ENCODE results near the gene PABPN1.

PABPN1 gene

DNA sequence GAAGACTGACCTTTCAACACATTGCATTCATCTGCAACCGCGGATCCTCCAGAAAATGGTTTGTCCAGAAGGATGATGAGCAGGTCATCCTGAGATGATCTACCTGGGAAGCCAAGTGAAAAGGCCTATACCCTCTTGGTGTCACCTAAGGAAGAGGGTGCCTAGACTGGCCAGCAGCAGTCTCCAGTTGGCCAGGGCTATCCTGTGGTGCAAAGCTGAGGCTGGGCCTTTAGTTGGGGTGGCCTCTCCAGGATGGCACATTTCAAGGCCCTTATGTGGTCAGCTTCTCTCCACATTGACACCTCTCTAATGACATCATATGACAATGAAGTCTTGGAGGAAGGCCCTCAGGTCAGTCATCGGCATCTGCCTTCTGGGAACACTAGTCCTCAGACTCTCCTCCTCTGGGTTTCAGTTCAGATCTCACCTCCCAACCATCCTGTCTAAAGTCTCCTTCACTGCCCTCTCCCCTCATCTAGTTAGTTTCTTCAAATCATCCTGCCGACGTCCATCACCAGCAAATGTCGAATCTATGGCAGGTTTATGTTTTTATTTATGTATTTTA, 34.7 kb downstream of the PABPN1 start:
- no peak for TF ChIP-seq GATA2 (IDR thresholded peaks at IDR 0.05; ENCODE audit: low read depth, low read length)
- TF ChIP-seq GATA3 (IDR thresholded peaks at IDR 0.05; ENCODE audit: low read depth, low read length): no peak

DNA sequence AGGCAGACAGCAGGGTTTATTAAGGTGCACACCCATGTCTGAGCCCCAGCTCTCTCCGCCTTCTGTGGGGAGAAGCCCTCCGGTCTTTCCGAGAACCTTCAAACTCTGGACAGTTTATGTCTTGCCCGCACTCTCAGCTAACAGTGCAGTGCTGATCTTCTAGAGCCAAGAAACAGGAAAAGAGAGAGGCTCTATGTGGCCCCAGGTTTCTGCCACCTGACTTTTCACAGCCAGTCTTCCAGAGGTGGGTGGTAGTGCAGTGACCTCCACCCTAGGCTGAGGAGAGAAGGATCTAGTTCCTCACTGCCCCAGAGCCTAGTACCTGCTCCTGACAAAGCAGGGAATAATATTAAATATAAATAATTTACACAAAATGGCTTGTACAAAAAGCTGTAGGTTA, 35.4 kb downstream of the PABPN1 start:
- TF ChIP-seq GATA3 (IDR thresholded peaks at IDR 0.05; ENCODE audit: low read depth, low read length) (no peak), GATA2 (IDR thresholded peaks at IDR 0.05; ENCODE audit: low read depth, low read length) (no peak)

DNA sequence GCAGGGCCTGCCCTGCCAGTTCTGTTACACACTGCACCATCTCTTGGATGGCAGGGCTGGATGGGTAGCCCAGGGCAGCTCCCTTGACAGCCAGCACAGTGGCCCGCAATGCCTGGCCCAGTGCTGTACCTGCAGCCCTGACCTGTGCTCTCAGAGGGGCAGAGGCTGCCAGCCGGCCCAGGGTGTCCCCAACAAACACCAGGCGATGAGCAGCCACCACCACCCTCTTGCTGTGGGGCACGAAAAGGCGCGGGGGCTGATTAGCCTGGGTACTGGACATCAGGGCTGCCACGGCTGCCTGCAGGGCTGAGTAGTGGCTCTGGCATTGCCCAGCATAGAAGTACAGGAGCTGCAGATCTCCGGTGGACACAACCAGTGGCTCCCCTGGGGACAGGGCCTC, 36.0 kb downstream of the PABPN1 start:
- TF ChIP-seq GATA2 (IDR thresholded peaks at IDR 0.05; ENCODE audit: low read depth, low read length) (no peak), GATA3 (IDR thresholded peaks at IDR 0.05; ENCODE audit: low read depth, low read length) (no peak)

DNA sequence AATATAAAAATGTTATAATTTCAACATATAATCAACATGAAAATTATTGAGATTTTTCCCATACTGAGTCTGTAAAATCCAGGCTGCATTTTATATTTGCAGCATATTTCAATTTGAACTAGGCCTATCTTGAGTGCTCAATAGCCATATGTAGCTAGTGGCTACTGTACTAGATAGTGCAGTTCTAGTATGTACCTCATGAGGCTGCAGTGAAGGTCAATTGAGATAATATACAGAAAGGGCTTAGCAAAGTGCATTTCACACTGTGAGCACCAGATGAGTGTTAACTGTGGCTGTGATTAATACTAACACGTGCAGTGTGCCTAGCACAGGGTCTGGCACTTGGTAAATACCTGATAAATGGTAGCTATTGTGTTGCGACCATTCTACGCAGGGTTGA, 36.8 kb downstream of the PABPN1 start:
- no peak for TF ChIP-seq GATA3 (IDR thresholded peaks at IDR 0.05; ENCODE audit: low read depth, low read length)

DNA sequence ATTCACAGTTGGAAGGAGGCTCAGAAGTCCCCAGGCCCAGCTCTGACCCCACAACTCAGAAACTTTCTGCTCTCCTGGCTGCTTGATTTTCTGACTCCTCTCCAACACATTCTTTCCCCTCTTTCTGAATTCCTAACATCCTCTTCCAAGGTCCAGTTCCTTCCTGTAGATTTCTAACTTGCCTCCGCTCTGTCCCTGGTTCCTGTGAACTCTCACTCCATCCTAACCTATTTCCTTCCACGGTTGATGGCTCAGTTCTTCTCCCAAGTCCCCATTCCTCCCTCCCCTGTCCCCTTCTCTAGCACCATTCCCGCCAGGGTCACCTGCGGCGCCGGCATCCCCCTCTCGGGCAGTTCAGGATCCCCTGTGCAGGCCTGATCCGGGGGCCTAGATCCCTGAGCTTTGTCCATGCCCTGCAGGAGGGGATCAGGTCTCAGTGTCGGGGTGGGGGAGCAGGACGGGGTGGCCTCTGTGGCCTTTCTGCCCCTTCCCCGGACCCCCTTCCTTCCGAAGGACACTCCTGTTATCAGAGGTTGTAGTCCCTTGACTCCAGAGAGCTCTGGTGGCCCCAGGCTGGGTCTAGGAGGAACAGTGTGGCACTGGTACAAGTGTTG, 37.4 kb downstream of the PABPN1 start:
- TF ChIP-seq GATA2 (IDR thresholded peaks at IDR 0.05; ENCODE audit: low read depth, low read length) (no peak), GATA3 (IDR thresholded peaks at IDR 0.05; ENCODE audit: low read depth, low read length) (no peak)

DNA sequence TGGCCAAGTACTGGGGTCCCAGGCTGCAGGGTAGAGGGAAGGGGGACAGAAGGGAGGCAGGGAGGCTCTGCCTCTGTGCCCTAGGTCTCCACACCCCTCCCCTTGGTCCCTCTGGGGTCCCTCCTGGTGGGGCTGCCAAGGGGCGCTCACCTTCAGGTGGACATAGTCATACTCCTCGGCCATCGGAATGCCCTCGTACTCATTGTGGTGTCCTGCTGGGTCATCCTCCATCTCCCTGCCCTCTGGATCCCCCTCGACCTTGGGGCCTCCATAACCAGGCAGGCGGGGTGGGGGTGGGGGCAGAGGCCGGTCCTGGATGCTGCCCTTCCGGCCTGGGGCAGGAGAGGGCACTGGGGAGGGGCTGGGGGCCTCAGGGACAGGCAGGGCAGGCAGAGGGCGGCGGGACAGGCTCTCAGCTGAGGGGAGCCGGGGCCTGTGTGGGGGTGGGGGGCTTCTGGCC, 37.9 kb downstream of the PABPN1 start:
- TF ChIP-seq GATA2 (IDR thresholded peaks at IDR 0.05; ENCODE audit: low read depth, low read length): no peak
- no peak for TF ChIP-seq GATA3 (IDR thresholded peaks at IDR 0.05; ENCODE audit: low read depth, low read length)

DNA sequence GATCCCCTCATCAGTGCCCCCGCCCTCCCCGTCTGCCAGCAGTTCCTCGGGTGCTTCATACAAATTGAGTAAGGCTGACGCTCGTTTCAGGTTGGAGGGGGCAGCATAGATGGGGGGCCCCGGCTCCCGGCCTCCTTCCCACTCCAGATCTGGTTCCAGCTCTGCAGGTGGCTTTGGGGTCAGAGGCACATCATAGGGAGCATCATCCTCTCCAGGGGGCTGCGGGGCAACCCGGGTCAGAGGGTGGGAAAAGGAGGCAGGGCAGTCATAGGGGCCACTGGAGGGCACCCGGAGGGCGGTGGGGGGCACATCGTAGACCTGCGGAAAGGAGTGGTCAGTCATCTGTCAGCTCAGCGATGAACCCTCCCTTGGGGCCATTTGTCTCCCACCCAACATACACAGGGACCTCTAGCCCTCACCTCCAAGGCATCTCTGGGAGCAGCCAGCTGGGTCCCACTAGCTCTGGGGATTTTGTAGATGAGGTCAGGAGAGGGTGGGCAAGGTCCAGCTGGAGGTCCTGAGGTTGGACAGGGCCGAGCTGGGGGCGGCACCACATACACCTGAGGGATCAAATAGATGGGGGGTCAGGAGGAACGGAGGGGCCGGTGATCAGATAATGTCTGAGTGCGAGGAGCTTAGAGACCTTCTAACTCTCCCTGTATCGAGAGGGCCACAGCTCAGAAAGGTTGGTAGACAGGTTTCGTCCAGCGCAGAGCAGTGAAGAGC, 38.6 kb downstream of the PABPN1 start:
- TF ChIP-seq GATA3 (IDR thresholded peaks at IDR 0.05; ENCODE audit: low read depth, low read length) (no peak), GATA2 (IDR thresholded peaks at IDR 0.05; ENCODE audit: low read depth, low read length) (no peak)

DNA sequence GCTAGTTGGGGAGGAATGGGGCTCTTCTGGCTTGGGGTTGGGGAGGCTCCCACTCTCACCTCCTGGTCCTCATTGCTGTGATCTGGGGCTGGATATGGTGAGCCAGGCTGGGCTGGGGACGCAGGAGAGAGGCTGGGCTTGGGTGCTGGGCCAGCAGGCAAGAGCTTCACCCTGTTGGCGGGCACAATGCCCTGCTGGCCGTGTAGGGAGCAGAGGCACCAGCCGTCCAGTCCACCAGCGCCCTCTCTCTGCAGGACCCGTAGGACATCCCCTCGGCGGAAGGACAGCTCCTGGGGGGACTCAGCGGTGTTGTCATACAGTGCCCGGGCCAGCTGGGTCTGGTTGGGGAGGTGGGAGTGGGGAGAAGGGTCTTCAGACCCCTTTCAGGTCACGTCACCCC, 39.2 kb downstream of the PABPN1 start:
- no peak for TF ChIP-seq GATA2 (IDR thresholded peaks at IDR 0.05; ENCODE audit: low read depth, low read length)
- no peak for TF ChIP-seq GATA3 (IDR thresholded peaks at IDR 0.05; ENCODE audit: low read depth, low read length)

DNA sequence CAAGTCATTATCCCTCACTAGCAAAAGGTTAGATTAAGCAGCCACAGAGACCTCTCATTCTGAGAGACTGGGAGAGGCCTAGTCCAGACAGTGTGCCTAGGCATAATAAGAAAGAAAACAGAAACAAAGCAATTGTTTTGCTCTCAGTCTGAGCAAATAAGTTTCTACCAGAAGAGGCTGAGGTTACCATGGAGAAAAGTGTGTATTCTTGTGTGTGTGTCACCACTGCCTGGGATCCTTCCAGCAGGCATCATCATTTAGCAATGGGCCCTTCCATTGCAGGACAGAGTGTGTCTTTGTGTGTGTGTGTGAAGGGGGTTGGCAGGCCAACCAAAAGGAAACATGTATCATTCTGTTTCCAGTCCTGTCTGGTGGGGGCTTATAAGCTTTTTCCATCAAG, 40.1 kb downstream of the PABPN1 start:
- TF ChIP-seq GATA2 (IDR thresholded peaks at IDR 0.05; ENCODE audit: low read depth, low read length) (no peak), GATA3 (IDR thresholded peaks at IDR 0.05; ENCODE audit: low read depth, low read length) (no peak)

DNA sequence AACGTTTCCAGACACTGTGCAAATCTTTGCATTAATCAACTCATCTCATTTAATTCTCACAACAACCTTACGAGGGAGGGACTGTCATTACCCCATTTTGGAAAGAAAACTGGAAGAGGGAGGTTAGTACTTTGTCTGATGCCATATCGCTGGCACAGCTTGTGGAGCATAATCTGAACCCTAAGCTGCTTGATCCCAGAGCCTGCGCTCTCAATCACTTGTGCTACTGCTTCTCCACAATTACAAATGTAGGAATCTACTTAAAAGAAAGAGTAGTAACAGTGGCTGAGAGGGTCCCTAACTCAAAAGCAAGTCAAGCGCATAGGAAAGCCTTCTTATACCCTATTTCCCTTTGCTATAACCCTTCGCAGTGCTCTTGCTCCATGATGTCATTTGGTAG, 40.5 kb downstream of the PABPN1 start:
- TF ChIP-seq GATA3 (IDR thresholded peaks at IDR 0.05; ENCODE audit: low read depth, low read length) (no peak), GATA2 (IDR thresholded peaks at IDR 0.05; ENCODE audit: low read depth, low read length) (no peak)

DNA sequence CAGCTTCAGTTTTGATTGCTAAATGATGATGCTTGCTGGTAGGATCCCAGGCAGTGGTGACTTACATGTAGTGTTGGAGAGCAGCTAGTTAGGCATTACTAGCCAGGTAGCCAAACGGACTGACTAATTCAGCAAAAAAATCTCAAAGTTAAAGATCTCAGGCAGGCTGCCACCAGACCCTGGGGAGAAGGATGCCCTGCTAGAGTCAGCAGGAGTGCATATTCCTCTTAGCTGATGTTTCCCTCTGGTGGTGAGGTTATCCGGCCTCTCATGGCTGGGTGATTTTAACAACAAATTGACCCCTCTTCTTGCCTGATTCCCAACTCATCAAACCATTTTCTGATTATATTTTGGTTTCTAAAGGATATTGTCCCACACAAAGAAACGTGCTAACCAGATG, 40.9 kb downstream of the PABPN1 start:
- TF ChIP-seq GATA3 (IDR thresholded peaks at IDR 0.05; ENCODE audit: low read depth, low read length) (no peak), GATA2 (IDR thresholded peaks at IDR 0.05; ENCODE audit: low read depth, low read length) (no peak)

DNA sequence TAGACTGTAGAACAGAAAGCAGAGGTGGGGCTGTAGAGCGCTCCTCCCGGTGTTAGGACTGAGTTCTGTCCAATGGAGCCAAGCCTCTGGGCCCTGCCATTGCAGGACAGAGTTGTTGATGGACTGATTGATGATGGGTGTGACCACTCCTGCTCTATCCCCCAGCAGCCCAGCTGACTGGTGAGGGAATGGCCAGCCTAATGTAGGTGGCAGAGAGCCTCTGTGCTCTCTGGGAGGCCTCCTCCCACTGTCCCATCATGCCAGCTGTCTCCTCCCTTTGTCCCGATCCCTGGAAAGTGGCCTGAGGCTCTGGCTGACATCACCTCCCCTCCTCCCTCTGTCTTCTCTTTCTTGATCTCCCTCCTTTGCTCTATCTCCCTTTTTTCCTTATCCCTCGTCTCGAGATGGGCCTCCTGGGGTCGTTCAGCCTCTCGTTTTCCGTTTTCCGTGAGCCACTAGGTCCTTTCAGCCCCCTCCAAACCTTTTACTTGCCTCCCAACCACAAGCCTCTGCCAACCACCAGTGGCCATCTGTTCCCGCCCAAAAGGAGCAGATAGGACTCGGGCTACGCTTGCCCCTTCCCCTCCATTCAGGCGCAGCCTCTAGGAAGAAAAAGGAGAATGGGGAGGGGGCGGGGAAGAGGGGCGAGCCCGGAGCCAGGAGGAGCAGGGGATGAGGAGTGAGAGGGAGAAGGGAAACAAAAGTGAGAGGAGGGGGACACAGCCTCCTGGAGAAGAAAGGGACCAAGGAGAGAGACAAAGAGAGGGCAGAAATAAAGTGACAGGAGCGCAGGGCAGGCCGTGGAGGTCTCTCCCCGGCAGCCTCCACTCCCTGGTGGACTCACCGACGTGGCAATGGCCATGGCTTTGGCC, 43.1 kb downstream of the PABPN1 start:
- no peak for TF ChIP-seq GATA3 (IDR thresholded peaks at IDR 0.05; ENCODE audit: low read depth, low read length)

DNA sequence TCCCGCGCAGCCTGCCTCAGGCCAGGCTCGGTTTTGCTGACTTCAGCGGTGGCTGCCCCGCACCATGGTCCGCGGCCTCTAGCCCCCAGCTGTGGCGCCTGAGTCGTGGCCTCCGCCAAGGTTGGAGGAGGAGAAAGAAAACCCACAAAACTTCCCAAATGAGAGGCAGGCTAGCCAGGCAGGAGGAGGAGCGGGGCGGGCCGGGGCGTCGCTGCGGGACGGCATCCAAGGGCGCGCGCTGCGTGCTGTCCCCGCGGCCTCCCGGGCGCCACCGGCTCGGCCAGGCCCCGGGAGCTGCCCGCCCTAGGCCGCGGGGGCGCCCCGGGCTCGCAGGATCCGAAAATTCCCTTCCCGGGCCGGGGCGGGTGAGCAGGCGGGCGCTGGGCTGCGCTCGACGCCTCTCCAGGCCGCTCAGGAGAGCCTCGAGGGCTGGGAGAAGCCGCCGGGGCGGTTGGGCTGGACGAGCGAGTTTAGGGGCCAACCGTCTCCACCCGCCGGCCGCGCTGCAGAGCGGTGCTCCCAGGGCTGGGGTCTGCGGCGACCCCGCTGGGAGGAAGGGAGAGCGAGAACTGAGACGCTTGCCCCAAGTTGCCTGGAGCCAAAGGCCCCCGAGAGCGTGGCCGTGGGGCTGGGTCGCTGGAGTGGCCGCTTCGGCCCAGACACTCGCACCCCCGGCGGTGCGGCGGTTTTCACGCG, 43.9 kb downstream of the PABPN1 start, which contains the start of gene EFS:
TSS of gene EFS (minus strand) at position 137 of the 696 bp plus-strand sequence. CDS start 147 bp downstream, outside the sequence.
- TF ChIP-seq GATA2 (IDR thresholded peaks at IDR 0.05; ENCODE audit: low read depth, low read length) (no peak), GATA3 (IDR thresholded peaks at IDR 0.05; ENCODE audit: low read depth, low read length) (no peak)

Measured in SH-SY5Y (cell line).